ENCODE results near the gene ZBTB12. TPM values are rescaled to one million over a fixed set of nuclear protein-coding genes. Genes with fewer than 3 reads are reported as not detected.

Gene ZBTB12
- total and polyA plus RNA-seq, 2 of the 4 experiments (the other 2 are of a cell fraction): 2.0 to 8.5 TPM

DNA sequence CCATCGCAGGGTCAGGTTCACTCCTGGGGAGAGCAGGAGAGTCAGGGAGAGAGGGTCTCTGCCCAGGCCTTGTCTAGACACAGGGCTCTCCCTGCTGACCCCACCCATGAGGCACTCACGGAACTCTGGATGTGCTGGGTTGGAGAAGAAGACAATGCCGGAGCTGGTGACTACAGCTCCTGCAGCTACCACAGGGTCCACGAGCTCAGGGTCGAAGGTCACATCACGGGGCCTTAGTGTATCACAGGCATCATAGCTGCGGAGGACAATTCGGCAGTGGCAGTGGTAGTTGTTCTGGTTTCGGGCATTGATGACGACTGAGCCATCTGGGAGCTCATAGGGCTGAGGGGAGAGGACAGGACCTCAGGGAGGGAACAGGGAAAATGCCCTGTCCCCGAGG is 42.0 kb downstream of the ZBTB12 start:
- Histone ChIP-seq H2AFZ (replicated peaks; ENCODE audit: low read length, poor library complexity) (no peak overlapping the region), H3K9me3 (ENCODE audit: control insufficient read depth, insufficient read depth, low read length) (no peaks in the 10 kb centered on the region), H4K91ac (ENCODE audit: insufficient read depth, low read depth, low read length) (no peak overlapping the region), H3K27ac (ENCODE audit: insufficient read depth, low read length) (no peak overlapping the region), H3K4me1 (ENCODE audit: control insufficient read depth, insufficient read depth, low read length) (peaks cover 4% of the 10 kb centered on the region), H2BK5ac (ENCODE audit: low read depth, low read length, poor library complexity, severe bottlenecking) (no peak overlapping the region), H3K56ac (ENCODE audit: extremely low read depth, insufficient read depth, low read length) (no peak overlapping the region), H3K23ac (ENCODE audit: low read depth, low read length) (no peak overlapping the region), H4K5ac (ENCODE audit: low read depth, low read length) (no peak overlapping the region), H2AK9ac (replicated peaks; ENCODE audit: low read depth, low read length, poor library complexity) (no peak overlapping the region), H3K79me1 (ENCODE audit: low read depth in 1 of 2, low read length in 2 of 2) (peaks cover 7 to 20% of the 10 kb centered on the region in 2 experiments; a peak in 2 of 4 replicates), H3K4me3 (ENCODE audit: insufficient read depth, low read depth, low read length) (no peak overlapping the region), H2AK5ac (ENCODE audit: low read depth, low read length) (no peak overlapping the region), H3K4ac (ENCODE audit: low read depth, low read length) (no peak overlapping the region), H3K18ac (ENCODE audit: low read depth, low read length) (no peak overlapping the region), H2BK15ac (ENCODE audit: low read depth, low read length) (no peak overlapping the region), H3K36me3 (ENCODE audit: control insufficient read depth, insufficient read depth, low read length) (peaks cover 23% of the 10 kb centered on the region), H4K20me1 (ENCODE audit: insufficient read depth, low read length) (no peaks in the 10 kb centered on the region), H3K4me2 (ENCODE audit: low read depth, low read length) (no peak overlapping the region), H3K9me1 (ENCODE audit: insufficient read depth, low read length) (peaks cover 2% of the 10 kb centered on the region; the same call in 1 of the 2 replicates), H3K9ac (ENCODE audit: low read depth, low read length) (no peak overlapping the region), H2BK20ac (ENCODE audit: low read depth, low read length) (no peak overlapping the region), H4K8ac (ENCODE audit: low read depth in 2 of 2, low read length in 2 of 2) (no peak overlapping the region), H2BK120ac (ENCODE audit: low read depth, low read length) (no peak overlapping the region), H3K27me3 (ENCODE audit: control insufficient read depth, insufficient read depth, low read length) (no peaks in the 10 kb centered on the region), H3K14ac (replicated peaks; ENCODE audit: low read depth, low read length) (no peak overlapping the region)
- POLR2A ChIA-PET (ENCODE audit: unreplicated experiment): no interaction called here
- 91% methylated on average over 9 of the region's 11 CpGs; no CpG with 5 or more reads in 1 of the 2 experiments for WGBS, 2 experiments (ENCODE audit: extremely low coverage in 2 of 2, insufficient read length in 1 of 2)
- DNase-seq: no peak
- CTCF ChIA-PET: no interaction called here
- BruUV-seq (replicated peaks): no TSS peak
- dilution Hi-C loops (cut with HindIII; ENCODE audit: low sequenced_read_pairs, unreplicated experiment) (no loop called here), intact Hi-C loops (cut with micrococcal nuclease) (no loop called here), in situ Hi-C loops (cut with MboI; ENCODE audit: low sequenced_read_pairs) (no loop called here)
- ATAC-seq (ENCODE audit: low read depth): no peak
- no peak for TF ChIP-seq CEBPB (IDR thresholded peaks at IDR 0.05; ENCODE audit: low read depth, low read length)
- no peak for TF ChIP-seq BHLHE40 (IDR thresholded peaks at IDR 0.05; ENCODE audit: low read depth, low read length)
- TF ChIP-seq, protein P1, sequence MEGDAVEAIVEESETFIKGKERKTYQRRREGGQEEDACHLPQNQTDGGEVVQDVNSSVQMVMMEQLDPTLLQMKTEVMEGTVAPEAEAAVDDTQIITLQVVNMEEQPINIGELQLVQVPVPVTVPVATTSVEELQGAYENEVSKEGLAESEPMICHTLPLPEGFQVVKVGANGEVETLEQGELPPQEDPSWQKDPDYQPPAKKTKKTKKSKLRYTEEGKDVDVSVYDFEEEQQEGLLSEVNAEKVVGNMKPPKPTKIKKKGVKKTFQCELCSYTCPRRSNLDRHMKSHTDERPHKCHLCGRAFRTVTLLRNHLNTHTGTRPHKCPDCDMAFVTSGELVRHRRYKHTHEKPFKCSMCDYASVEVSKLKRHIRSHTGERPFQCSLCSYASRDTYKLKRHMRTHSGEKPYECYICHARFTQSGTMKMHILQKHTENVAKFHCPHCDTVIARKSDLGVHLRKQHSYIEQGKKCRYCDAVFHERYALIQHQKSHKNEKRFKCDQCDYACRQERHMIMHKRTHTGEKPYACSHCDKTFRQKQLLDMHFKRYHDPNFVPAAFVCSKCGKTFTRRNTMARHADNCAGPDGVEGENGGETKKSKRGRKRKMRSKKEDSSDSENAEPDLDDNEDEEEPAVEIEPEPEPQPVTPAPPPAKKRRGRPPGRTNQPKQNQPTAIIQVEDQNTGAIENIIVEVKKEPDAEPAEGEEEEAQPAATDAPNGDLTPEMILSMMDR (conservative IDR thresholded peaks at IDR 0.05; ENCODE audit: low read depth, low read length): no peak
- no peak for TF ChIP-seq NFE2L2 (IDR thresholded peaks at IDR 0.05; ENCODE audit: low read depth, low read length)
- TF ChIP-seq SMC3 (IDR thresholded peaks at IDR 0.05; ENCODE audit: low read depth, low read length): no peak
- no peak for TF ChIP-seq RAD21 (IDR thresholded peaks at IDR 0.05; ENCODE audit: low read length)
- TF ChIP-seq RCOR1 (IDR thresholded peaks at IDR 0.05; ENCODE audit: insufficient replicate concordance, low read length): no peak
- TF ChIP-seq MAZ (IDR thresholded peaks at IDR 0.05; ENCODE audit: borderline replicate concordance, low read depth, low read length): no peak
- TF ChIP-seq FOS (IDR thresholded peaks at IDR 0.05; ENCODE audit: low read depth, low read length): no peak
- TF ChIP-seq, protein P2, sequence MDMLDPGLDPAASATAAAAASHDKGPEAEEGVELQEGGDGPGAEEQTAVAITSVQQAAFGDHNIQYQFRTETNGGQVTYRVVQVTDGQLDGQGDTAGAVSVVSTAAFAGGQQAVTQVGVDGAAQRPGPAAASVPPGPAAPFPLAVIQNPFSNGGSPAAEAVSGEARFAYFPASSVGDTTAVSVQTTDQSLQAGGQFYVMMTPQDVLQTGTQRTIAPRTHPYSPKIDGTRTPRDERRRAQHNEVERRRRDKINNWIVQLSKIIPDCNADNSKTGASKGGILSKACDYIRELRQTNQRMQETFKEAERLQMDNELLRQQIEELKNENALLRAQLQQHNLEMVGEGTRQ (IDR thresholded peaks at IDR 0.05; ENCODE audit: low read depth, low read length): no peak
- TF ChIP-seq RFX5 (IDR thresholded peaks at IDR 0.05; ENCODE audit: low read depth, low read length): no peak
- TF ChIP-seq CHD1 (IDR thresholded peaks at IDR 0.05; ENCODE audit: low read depth, low read length): no peak
- TF ChIP-seq MAFK (IDR thresholded peaks at IDR 0.05; ENCODE audit: low read depth, low read length): no peak
- TF ChIP-seq POLR2A (IDR thresholded peaks at IDR 0.05; ENCODE audit: low read depth, low read length): no peak
- no peak for TF ChIP-seq MXI1 (IDR thresholded peaks at IDR 0.05; ENCODE audit: borderline replicate concordance, low read depth, low read length)
- TF ChIP-seq, protein P3, sequence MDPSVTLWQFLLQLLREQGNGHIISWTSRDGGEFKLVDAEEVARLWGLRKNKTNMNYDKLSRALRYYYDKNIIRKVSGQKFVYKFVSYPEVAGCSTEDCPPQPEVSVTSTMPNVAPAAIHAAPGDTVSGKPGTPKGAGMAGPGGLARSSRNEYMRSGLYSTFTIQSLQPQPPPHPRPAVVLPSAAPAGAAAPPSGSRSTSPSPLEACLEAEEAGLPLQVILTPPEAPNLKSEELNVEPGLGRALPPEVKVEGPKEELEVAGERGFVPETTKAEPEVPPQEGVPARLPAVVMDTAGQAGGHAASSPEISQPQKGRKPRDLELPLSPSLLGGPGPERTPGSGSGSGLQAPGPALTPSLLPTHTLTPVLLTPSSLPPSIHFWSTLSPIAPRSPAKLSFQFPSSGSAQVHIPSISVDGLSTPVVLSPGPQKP (IDR thresholded peaks at IDR 0.05; ENCODE audit: borderline replicate concordance, low read depth, low read length): no peak

Measured in IMR-90 (cell line).